GM12873 (cell line): ENCODE results near the gene FAAP24.
A peak's percentile ranks its signal among the peaks of the same experiment; 100 is the strongest.

Source experiments
- TF ChIP-seq, protein P1 (sequence below): IDR thresholded peaks from 2 replicates; pipeline ENCODE4 v1.5.1; 2012; ENCODE audit warnings: low read depth, mild to moderate bottlenecking, moderate library complexity, low read length, control low read depth; ENCODE audit not compliant: insufficient read depth; ENCODE audit errors: missing control alignments

FAAP24 gene

DNA sequence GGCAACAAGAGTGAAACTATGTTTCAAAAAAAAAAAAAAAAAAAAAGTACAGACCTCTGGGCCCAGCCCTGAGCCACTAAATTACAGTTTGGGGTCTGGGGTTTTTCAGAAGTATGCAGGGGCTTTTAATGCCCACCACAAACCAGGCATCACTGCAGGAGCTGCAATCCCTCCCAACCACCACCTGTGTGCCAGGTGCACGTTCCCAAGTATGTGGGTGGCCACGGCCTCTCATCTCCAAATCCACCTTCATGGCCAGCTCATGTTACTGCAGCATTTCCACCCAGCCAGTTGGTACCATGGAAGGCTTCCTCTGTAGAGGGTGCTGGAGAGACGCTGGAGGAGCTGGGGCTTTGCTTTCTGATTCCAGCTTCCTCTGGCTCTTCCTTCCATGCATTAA, 26.8 kb upstream of the FAAP24 start:
- TF ChIP-seq, protein P1, sequence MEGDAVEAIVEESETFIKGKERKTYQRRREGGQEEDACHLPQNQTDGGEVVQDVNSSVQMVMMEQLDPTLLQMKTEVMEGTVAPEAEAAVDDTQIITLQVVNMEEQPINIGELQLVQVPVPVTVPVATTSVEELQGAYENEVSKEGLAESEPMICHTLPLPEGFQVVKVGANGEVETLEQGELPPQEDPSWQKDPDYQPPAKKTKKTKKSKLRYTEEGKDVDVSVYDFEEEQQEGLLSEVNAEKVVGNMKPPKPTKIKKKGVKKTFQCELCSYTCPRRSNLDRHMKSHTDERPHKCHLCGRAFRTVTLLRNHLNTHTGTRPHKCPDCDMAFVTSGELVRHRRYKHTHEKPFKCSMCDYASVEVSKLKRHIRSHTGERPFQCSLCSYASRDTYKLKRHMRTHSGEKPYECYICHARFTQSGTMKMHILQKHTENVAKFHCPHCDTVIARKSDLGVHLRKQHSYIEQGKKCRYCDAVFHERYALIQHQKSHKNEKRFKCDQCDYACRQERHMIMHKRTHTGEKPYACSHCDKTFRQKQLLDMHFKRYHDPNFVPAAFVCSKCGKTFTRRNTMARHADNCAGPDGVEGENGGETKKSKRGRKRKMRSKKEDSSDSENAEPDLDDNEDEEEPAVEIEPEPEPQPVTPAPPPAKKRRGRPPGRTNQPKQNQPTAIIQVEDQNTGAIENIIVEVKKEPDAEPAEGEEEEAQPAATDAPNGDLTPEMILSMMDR = no peak

DNA sequence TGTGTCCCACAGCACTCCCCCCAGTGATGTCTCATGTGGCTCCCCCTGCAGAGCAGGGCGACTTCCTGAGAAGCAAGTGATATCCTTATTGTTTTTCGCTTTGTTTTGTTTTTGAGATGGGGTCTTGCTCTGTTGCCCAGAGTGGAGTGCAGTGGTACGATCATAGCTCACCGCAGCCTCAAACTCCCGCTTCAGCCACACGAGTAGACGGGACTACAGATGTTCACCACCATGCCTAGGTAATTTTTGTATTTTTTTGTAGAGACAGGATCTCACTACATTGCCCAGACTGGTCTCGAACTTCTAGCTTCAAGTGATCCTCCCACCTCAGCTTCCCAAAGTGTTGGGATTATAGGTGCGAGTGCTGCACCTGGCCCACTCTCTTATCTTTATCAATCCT, 5.3 kb upstream of the FAAP24 start:
- TF ChIP-seq, protein P1 = no peak

DNA sequence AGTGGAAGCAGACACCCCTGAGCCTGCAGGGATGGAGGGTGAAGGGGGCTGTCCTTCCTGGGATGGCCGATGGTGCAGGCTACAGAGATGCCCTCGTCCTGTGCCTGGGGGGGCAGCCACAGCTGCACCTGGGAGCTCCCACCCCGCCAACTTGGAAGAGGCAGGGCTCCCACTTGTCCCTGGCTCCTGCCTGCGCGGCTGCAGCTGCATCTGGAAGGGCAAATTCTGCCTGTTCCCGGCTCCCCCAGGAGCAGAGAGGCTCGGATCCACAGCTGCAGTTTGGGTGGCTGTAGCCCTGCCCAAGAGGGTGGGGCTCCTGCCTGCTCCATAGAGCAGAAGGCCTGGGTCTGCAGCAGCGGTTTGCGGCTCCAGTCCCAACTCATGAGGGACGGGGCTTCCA, 2.5 kb upstream of the FAAP24 start:
- TF ChIP-seq, protein P1 = no peak

GRCh38 chr19:32971012-32971595, 938 bp upstream of the FAAP24 start:
- TF ChIP-seq, protein P1 = no peak

DNA sequence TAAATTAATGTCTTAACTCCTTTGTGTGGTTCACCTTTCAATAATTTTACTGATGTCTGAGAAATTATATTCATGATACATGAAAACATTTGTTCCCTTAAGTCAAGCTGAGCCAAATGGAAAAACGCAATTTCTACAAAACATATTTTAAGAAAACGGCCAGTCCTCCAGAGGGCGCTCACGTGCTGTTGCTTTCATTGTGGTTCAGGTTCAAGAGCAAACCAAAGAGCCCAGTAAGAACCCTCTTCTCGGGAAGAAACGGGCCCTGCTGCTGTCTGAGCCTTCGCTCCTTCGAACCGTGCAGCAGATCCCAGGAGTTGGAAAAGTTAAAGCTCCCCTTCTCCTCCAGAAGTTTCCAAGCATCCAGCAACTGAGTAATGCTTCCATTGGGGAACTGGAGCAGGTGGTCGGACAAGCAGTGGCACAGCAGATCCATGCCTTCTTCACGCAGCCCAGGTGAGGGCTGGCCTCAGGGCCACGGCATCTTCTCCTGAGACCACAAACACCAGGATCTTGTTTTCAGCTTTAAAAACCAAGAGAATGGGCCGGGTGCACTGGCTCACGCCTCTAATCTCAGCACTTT, 4.3 kb downstream of the FAAP24 start:
- TF ChIP-seq, protein P1 = peak; percentile 75

GRCh38 chr19:32977280-32977679, 5.2 kb downstream of the FAAP24 start:
- TF ChIP-seq, protein P1 = no peak

- TF ChIP-seq, protein P1 = no peak
These were observed 16.7 kb downstream of the FAAP24 start for GRCh38 chr19:32988724-32989123.
